HG03103 (cell line): ENCODE measurements around the gene ASCC3.

Source experiments
- ATAC-seq: cut with Tn5 transposase; IDR thresholded peaks from one replicate; pipeline ENCODE4 v1.9.1; 2021; ENCODE audit warnings: low read depth; ENCODE audit not compliant: unreplicated experiment

ASCC3 gene

DNA sequence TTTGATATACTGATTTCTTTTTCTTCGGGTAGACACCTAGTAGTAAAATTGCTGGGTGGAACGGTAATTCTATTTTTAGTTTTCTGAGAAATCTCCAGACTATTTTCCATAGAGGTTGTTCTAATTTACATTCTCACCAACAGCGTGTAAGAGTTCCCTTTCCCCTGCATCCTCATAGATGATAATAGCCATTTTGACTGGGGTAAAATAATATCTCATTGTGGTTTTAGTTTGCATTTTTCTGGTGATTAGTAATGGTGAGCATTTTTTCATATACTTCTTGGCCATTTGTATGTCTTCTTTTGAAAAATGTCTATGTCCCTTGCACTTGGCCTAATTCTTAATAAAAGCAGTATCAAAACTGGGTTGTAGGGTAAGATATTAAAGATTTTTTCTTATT is 267.5 kb downstream of the ASCC3 start:
- ATAC-seq = no peak

DNA sequence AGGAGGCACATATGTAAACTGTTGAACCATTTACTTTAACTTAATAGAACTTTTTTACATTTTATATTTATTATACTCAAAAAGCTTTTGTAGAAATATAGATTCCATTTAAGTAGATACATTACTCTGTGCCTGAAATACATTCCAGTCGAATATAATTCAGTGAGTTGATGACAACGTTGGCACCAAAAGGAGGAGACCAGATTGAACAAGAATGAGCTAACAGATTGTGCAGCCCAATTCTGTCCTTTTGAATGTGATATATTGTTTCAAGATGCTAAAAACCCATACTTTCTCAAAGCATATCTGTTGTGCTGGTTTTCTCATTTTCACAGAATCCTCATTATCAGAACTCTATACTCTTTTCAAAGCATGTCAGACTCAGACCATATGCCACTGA is 269.0 kb downstream of the ASCC3 start:
- ATAC-seq = no peak

DNA sequence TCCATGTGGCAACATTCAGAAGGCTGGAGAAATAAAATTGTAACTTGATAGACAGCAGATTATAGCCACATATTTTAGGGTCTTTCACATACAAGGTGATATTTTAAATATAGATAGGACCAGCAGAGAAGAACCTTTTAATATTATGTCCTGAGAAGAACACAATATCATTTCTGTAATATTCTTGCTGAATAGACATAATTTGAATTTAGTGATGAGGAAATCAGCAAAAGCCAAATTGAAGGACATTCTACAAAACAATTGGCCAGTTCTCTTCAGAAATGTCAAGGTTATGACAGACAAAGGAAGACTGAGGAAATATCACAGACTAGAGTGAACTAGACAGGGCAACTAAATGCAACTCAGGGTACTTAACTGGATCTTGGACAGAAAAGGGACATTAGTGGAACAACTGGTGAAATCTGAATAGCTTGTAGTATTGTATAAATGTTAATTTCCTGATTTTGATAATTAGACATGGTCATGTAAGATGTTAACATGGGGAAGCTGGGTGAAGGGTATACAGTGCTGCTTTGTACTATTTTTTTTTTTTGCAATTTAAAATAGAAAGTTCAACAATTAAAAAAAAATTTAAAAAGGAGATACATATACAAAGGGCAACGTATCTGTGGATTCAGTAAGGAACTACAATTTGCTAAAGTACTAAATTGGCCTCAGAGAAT is 281.9 kb downstream of the ASCC3 start:
- no peak for ATAC-seq

- ATAC-seq = no peak
Measured at GRCh38 chr6:100595456-100595855, 285.7 kb downstream of the ASCC3 start.

DNA sequence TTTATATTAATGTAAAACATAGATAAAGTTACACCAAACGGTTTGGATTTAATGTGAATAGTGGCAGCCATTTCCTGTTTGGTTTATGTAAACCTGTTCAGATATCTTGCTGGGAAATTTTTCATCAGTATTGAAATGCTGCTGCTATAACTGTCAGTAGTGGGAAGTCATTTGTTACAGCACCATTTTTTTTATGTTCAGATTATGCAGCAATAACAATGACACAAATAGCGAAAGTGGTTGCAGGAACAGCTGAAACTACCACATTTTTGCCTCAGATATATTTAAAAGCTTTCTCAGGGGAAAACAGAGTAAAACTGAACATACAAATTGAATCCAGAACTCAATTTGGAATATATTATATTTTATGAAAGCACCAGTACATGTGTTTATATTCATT is 287.6 kb downstream of the ASCC3 start:
- ATAC-seq = no peak

DNA sequence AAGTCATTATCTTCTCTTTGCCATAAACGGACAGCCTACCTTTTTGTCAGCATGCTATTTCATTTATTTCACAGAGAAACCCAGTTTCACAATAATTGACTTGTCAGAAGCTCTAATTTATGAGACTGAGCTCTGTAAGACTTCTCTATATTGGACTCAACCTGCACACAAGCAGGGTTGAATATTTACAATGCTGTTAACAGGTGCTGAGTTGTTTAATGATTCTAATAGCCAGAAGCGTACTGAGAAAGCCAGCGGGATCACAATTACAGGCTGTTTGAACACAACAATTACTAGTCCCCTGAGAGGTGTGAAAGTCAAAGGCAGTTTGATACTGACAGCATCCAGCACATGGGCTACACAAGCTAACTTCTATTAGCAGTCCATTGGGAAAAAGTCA is 288.2 kb downstream of the ASCC3 start:
- ATAC-seq = no peak

- no peak for ATAC-seq
Measured at GRCh38 chr6:100577425-100577824, 303.7 kb downstream of the ASCC3 start.

DNA sequence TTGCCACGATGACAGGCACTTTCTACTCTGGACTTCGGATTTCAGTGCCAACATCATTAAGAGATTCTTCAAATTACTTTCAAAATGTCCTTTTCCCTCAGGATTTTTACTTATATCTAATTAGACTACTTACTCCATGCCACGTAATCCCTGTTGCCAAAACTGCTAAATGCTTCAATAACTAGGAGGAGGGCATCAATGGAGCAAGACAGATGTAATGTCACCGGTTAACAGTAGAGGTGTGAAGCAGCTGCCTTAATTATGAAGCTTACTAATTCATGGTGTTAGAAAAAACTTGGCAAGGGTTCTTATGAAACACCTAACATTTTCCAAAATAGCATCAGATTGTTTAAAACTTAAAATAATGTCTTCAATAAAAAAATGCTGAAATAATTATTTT is 305.2 kb downstream of the ASCC3 start:
- no peak for ATAC-seq

- ATAC-seq = no peak
Measured at GRCh38 chr6:100574836-100575235, 306.3 kb downstream of the ASCC3 start.

DNA sequence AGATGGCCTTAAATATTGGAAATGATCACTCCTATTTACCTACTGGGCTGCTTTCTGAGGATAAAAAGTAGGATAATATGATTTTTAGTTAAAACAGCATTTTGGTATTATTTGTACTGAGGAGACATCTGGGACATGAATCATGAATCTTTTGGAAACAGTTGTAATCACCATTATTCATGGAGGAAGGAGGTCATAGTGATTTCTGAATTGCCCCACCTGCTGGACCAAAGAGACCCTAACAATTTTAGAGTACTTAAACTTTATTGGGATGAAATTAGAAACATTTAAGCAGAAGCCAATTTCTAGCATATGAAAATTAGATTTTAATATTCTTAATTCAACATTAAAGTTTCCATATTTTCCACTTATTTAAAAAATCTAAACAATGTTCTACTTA is 308.0 kb downstream of the ASCC3 start:
- no peak for ATAC-seq

- no peak for ATAC-seq
Measured at GRCh38 chr6:100568255-100568654, 312.9 kb downstream of the ASCC3 start.

DNA sequence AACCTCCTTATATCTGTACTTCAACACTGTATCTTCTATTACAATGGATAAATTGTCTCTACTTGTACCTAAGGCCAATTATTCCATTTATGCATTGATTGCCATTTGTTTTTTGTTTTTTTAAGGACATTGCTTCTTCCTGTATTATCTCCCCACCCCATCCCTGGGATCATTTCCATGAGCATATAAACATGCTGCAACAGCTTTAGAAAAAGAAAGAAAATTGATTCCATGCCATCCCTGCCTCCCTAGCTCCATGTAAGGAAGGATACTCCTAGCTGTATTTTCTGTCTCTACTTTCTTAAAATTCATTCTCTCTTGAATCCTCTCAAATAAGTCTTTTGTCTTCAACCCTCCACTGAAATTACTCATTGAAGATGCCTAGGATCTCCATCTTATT is 314.6 kb downstream of the ASCC3 start:
- no peak for ATAC-seq

GRCh38 chr6:100565439-100566104 is 315.6 kb downstream of the ASCC3 start:
- no peak for ATAC-seq

GRCh38 chr6:100559859-100560258 is 321.3 kb downstream of the ASCC3 start:
- no peak for ATAC-seq

- ATAC-seq = no peak
Measured at GRCh38 chr6:100554228-100554627, 326.9 kb downstream of the ASCC3 start.

DNA sequence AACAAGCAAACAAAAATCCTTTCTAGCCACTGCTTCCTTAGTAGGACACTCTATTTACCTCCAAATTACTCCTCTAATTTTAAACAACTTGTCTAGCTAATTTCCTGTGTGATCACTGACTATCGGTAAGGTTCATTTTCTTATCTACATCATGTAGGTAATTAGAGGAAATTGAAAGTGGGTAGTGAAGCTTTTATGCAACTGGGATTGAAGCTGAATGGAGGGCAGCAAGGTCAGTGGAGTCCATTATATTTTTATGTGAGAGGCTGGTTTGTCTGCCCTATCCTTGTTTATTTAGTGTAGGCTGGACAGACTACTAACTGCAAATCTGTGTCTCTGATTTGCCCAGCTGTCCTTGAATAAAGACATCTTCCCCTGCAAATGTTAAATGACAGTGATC is 327.9 kb downstream of the ASCC3 start:
- no peak for ATAC-seq

DNA sequence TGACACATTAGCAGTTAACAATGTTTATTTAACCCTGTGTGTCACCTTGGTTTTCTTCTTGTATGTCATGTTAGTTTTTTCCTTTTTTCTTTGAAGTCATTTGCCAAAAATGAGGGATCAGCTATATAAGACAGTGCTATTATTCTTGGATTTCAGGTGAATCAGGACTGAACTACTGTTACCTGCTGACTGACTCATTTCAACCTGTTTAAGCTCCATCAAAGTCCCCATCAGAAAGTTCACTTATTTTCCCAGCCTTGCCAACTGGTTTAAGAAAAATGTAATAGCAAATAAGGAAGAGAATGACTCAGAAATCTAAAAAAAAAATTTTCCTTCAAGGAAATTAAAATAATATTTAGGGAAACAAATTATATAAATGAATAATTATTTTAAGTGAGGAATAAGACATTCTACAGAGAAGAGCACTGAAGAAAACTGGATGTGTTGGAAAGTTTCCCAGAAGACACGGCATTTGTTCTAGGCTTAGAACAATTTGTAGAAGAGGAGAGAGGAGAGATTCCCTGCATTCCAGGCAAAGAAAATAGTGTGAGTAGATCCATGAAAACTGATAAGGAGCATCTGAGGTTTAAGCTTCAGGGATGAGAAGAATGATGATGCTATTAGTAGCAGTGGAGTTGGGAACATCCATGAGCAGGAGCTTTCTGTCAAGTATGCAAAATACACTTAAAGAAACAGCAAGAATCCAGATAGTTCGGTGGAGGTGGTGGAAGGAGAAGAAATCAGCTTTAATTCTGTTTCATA is 331.5 kb downstream of the ASCC3 start:
- ATAC-seq = no peak

DNA sequence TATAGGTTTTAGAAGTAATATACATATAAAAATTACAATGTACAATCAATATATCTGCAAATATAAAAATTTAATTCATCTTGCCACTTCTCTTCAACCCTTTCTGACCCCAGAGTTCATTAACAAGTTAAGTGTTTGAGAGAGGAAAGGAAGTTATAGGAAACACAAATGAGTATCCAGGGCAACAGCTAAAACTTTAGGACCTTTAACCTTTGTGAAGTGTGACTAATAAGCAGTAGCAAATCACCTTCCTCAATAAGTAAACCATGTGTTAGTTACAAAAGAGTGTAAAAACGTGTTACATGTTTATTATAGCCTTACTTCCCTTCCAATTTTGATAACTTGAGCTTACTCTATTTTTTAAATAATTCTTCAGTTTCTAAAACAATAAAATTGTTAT is 343.0 kb downstream of the ASCC3 start:
- no peak for ATAC-seq

- ATAC-seq = no peak
Measured at GRCh38 chr6:100518588-100518987, 362.5 kb downstream of the ASCC3 start.

GRCh38 chr6:100517633-100518032 is 363.5 kb downstream of the ASCC3 start:
- ATAC-seq = no peak

DNA sequence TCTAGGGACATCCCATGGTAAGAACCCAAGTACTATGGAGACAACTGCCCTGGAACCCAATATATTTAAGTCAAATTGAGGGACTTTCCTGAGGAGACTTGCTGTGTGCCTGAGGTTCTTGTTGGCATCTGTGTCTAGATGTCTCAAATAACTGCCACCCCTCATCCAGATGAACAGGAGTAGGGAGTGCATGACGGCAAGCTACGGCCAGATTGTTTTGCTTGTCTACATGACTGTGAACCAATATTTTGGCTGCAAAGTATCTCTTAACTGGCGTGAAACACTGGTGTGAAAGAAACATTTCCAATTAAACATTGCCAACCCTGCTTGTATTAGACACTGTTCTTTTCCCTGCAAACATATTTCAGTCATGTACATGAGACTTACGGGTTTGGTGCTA is 364.0 kb downstream of the ASCC3 start:
- no peak for ATAC-seq

DNA sequence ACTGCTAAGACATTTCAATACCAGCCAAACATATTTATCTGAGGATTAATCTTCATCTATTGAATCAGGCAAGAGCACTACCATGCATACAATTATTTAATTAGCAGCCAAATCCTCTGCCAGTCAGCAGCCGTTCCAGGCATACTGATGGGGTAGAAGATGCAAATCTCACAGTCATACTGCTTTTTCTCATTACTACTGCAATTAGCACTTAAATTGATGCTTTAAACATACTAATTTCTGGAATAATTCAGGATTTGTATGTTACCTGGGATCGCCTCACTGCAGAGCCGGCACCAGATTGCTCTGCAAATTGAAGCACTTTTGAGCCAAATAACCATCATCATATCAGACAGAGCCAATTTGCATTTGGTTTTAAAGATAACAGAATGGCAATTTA is 366.5 kb downstream of the ASCC3 start:
- ATAC-seq = no peak
